Esophagus muscularis mucosa (tissue), 4 donors: ENCODE results near the gene HEATR5A. TPM values are rescaled to one million over a fixed set of nuclear protein-coding genes. Genes with fewer than 3 reads are reported as not detected.

Experiments
- DNase-seq: peaks from one replicate; pipeline ENCODE4 v3.0.0-alpha.2; 2017; ENCODE audit errors: extremely low spot score
- H3K27ac ChIP-seq, 4 donors: fragments of 200-600 bp; sonication (generic); replicated peaks in 1 of 4; 1 replicate in 3 of 4; 2 replicates in 1 of 4; pipeline ENCODE4 v1.5.1; 2016 to 2019; ENCODE audit warnings: mild to moderate bottlenecking in 1 of 4
- H3K27me3 ChIP-seq, 4 donors: fragments of 200-600 bp; sonication (generic); one replicate each; pipeline versions ENCODE4 v1.5.1 to v1.6.0; 2016 to 2019
- H3K36me3 ChIP-seq, 4 donors: fragments of 200-600 bp; sonication (generic); one replicate each; pipeline ENCODE4 v1.5.1; 2016 to 2019
- H3K4me1 ChIP-seq, 4 donors: fragments of 200-600 bp; sonication (generic); one replicate each; pipeline ENCODE4 v1.5.1; 2016 to 2019
- H3K4me3 ChIP-seq, 4 donors: fragments of 200-600 bp; sonication (generic); 1 replicate in 2 of 4; 2 replicates in 2 of 4; pipeline ENCODE4 v1.5.1; 2016 to 2019; ENCODE audit warnings: mild to moderate bottlenecking in 4 of 4, moderate library complexity in 1 of 4
- H3K9me3 ChIP-seq, 4 donors: fragments of 200-600 bp; sonication (generic); 1 replicate in 3 of 4; 2 replicates in 1 of 4; pipeline ENCODE4 v1.5.1; 2016 to 2019
- CTCF ChIP-seq, 3 experiments: fragments of 200-600 bp in 2 of 3; fragments of 450-650 bp in 1 of 3; sonication (generic) in 2 of 3; IDR thresholded peaks; one replicate each; pipeline ENCODE4 v1.5.1; 2017 to 2019; ENCODE audit warnings: antibody characterized with exemption in 3 of 3, mild to moderate bottlenecking in 2 of 3, moderate library complexity in 1 of 3
- EP300 ChIP-seq: sonication (generic); formaldehyde crosslinking; IDR thresholded peaks from one replicate; pipeline ENCODE4 v1.6.1; 2017; ENCODE audit warnings: antibody characterized with exemption
- POLR2A ChIP-seq: fragments of 450-650 bp; IDR thresholded peaks from one replicate; pipeline ENCODE4 v1.6.1; 2017; ENCODE audit warnings: antibody characterized with exemption, moderate library complexity, mild to moderate bottlenecking, low read depth
- POLR2AphosphoS5 ChIP-seq, 2 donors: sonication (generic); formaldehyde crosslinking; IDR thresholded peaks; one replicate each; pipeline ENCODE4 v1.6.1; 2017; ENCODE audit warnings: antibody characterized with exemption in 2 of 2
- WGBS: methylation state at CpG from one replicate; pipeline ENCODE4 v1.1.5; 2018; 5-methylcytosine and 5-hydroxymethylcytosine counted together
- intact Hi-C: fragments of 100-400 bp; cut with DNase I; formaldehyde crosslinking; loops from one replicate; pipeline ENCODE4 v1.15.1; 2023
- total RNA-seq, 4 donors: library from RNA; depleted of rRNA; stranded (reverse); fragments of >200 nt; gene quantifications; one replicate each; pipeline versions ENCODE4 v1.1.0 to v1.2.1, GENCODE V29; 2016

HEATR5A gene
- total RNA-seq, 4 donors from 2014 or later, result 24.1 to 38.2 (median 28.2) TPM

DNA sequence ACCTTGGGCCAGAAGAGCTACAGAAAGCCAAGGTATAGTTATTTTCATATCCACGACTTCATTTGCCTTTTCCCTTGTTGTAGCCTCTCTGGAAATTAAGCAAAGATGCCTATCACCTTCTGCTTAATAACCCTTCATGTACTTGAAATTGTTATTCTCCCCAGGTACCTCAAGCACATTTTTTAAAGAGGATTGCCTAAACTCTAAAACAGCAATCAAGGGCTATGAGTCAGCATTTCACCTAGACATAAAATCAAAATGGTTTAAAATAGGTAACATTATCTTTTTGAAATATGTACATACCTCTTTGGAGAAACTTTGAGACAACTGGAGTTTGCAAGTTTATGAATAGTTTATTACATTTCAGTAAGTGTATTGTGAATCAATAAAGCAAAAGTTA, 25.4 kb upstream of the HEATR5A start:
- intact Hi-C loops, result no loop called here
- no peaks in the 10 kb centered on the region for H3K27me3 ChIP-seq
- H3K36me3 ChIP-seq, result peaks cover 0 to 22% (median 3%) of the 10 kb centered on the region in 4 donors
- 78% methylated on average over 1 of the region's 1 CpG for WGBS
- no peak overlapping the region for H3K27ac ChIP-seq
- H3K4me1 ChIP-seq, result peaks cover 10 to 14% (median 11%) of the 10 kb centered on the region in 4 donors
- no peak for TF ChIP-seq POLR2AphosphoS5 (IDR thresholded peaks at IDR 0.05)
- TF ChIP-seq POLR2A, result no peak
- no peak for TF ChIP-seq CTCF (IDR thresholded peaks at IDR 0.05)
- TF ChIP-seq EP300, result no peak
- DNase-seq, result no peak
- H3K9me3 ChIP-seq, result no peaks in the 10 kb centered on the region
- H3K4me3 ChIP-seq, result no peak overlapping the region

DNA sequence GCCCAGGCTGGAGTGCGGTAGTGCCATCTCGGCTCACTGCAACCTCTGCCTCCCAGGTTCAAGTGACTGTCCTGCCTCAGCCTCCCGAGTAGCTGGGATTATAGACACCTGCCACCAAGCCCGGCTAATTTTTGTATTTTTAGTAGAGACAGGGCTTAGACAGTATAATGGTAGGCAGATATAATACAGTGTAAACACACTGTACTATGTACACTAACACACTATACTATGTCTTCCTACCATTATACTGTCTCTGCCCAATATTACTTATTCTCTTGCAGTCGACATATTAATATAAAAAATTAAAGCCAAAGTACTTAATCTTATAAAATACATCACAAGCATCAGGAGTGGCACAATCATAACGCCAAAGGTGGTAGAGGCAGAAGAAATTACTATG, 21.9 kb upstream of the HEATR5A start:
- Histone ChIP-seq H3K27me3 (no peaks in the 10 kb centered on the region), H3K27ac (peak overlapping the region in 1 of 4 donors; percentile 56), H3K4me1 (peaks cover 10 to 14% (median 11%) of the 10 kb centered on the region in 4 donors), H3K4me3 (no peak overlapping the region), H3K9me3 (no peaks in the 10 kb centered on the region), H3K36me3 (peaks cover 0 to 11% (median 2%) of the 10 kb centered on the region in 4 donors)
- intact Hi-C loops, result no loop called here
- TF ChIP-seq CTCF (IDR thresholded peaks at IDR 0.05) (no peak), EP300 (no peak), POLR2AphosphoS5 (IDR thresholded peaks at IDR 0.05) (no peak), POLR2A (no peak)
- 87% methylated on average over 6 of the region's 6 CpGs for WGBS
- DNase-seq, result no peak

DNA sequence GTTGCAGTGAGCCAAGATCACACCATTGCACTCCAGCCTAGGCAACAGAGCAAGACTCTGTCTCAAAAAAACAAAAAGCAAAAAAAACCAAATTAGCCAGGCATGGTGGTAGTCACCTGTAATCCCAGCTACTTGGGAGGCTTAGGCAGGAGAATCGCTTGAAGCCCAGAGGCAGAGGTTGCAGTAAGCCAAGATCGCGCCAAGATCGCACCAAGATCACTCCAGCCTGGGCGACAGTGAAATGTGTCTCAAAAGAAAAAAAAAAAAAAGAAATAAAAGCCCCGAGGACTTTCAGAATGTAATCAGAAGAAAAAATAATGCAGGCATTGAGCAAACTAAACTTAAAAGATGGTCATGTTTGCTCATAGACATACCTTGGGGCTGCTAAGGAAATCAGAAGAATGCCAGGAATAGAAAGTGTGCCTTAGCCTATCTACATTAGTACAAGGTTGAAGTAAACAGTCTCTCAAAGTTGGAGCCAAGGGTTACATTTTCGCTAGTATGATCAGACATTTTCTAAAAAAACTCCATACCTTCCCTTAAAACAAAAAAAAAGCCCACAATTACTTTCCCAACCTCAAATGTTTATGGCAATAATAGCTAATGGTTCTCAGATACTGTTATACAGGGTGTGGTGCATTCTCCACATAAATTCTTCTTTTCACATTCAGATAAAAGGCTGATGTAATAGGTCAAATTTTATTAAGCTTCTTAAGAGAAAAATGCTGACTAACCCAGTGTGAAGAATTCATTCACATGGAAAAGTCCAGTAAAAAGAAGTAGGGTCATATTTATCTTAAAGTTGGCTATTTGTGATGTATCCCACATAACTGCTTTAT, 21.1 kb upstream of the HEATR5A start:
- DNase-seq, result no peak
- Histone ChIP-seq H3K9me3 (no peaks in the 10 kb centered on the region), H3K4me1 (peaks cover 10 to 14% (median 11%) of the 10 kb centered on the region in 4 donors), H3K27me3 (no peaks in the 10 kb centered on the region), H3K27ac (peak overlapping the region; percentile 39 to 60 (median 58)), H3K36me3 (peaks cover 0 to 6% (median 0%) of the 10 kb centered on the region in 4 donors), H3K4me3 (no peak overlapping the region)
- WGBS, result 50% methylated on average over 7 of the region's 7 CpGs
- intact Hi-C loops, result no loop called here
- no peak for TF ChIP-seq CTCF (IDR thresholded peaks at IDR 0.05)
- no peak for TF ChIP-seq POLR2A

GRCh38 chr14:31440280-31440679, 19.9 kb upstream of the HEATR5A start:
- intact Hi-C loops, result no loop called here

More at GRCh38 chr14:31440280-31440679, 19.9 kb upstream of the HEATR5A start:
- TF ChIP-seq EP300, result no peak
- TF ChIP-seq POLR2AphosphoS5 (IDR thresholded peaks at IDR 0.05), result no peak
- no peak for TF ChIP-seq CTCF (IDR thresholded peaks at IDR 0.05)
- no peak for TF ChIP-seq POLR2A
- DNase-seq, result no peak
- H3K9me3 ChIP-seq, result no peaks in the 10 kb centered on the region
- peaks cover 10 to 17% (median 15%) of the 10 kb centered on the region in 4 donors for H3K4me1 ChIP-seq
- no peak overlapping the region for H3K27ac ChIP-seq
- peaks cover 0 to 2% (median 0%) of the 10 kb centered on the region in 4 donors for H3K36me3 ChIP-seq
- H3K27me3 ChIP-seq, result no peaks in the 10 kb centered on the region
- no peak overlapping the region for H3K4me3 ChIP-seq
